Measurements from ENCODE around the gene RCSD1.
A peak's percentile ranks its signal among the peaks of the same experiment; 100 is the strongest.

The RCSD1 gene

GRCh38 chr1:167648978-167649744, 19.1 kb downstream of the RCSD1 start:
- Histone ChIP-seq H4K20me1 (ENCODE audit: control insufficient read depth, insufficient read depth, low read depth, low read length) (peaks cover 41% of the 10 kb centered on the region), H3K4me2 (ENCODE audit: low read length) (peak overlapping the region; percentile 69), H3K27me3 (ENCODE audit: control insufficient read depth, low read length) (no peaks in the 10 kb centered on the region), H3F3A (ENCODE audit: control insufficient read depth, insufficient read depth) (peaks cover 13% of the 10 kb centered on the region; the same call in 1 of the 2 replicates), H3K36me3 (ENCODE audit: control insufficient read depth, low read length) (peaks cover 73% of the 10 kb centered on the region), H3K79me2 (ENCODE audit: control insufficient read depth, low read length) (peaks cover 99% of the 10 kb centered on the region), H3K4me1 (ENCODE audit: control insufficient read depth, low read length) (peaks cover 88% of the 10 kb centered on the region), H3K9me3 (ENCODE audit: control insufficient read depth, insufficient read depth, low read length) (no peaks in the 10 kb centered on the region), H3K4me3 (ENCODE audit: low read length) (peak overlapping the region; percentile 17), H3K9me2 (replicated peaks; ENCODE audit: control insufficient read depth, low read length) (no peaks in the 10 kb centered on the region), H3K27ac (ENCODE audit: low read depth, low read length) (peak overlapping the region; percentile 60)
- TF ChIP-seq CTCF (IDR thresholded peaks at IDR 0.05; ENCODE audit: low read depth, low read length, poor library complexity, severe bottlenecking) (no peak), EZH2phosphoT487 (IDR thresholded peaks at IDR 0.05; ENCODE audit: borderline replicate concordance, low read length) (no peak)

GRCh38 chr1:167650269-167651160, 20.5 kb downstream of the RCSD1 start:
- no peak for TF ChIP-seq EZH2phosphoT487 (IDR thresholded peaks at IDR 0.05; ENCODE audit: borderline replicate concordance, low read length)
- TF ChIP-seq CTCF (IDR thresholded peaks at IDR 0.05; ENCODE audit: low read depth, low read length, poor library complexity, severe bottlenecking) = no peak
- peak overlapping the region; percentile 60 for H3K27ac ChIP-seq (ENCODE audit: low read depth, low read length)
- peak overlapping the region; percentile 17 for H3K4me3 ChIP-seq (ENCODE audit: low read length)
- no peaks in the 10 kb centered on the region for H3K9me3 ChIP-seq (ENCODE audit: control insufficient read depth, insufficient read depth, low read length)
- H3K79me2 ChIP-seq (ENCODE audit: control insufficient read depth, low read length) = peaks cover 99% of the 10 kb centered on the region
- peaks cover 74% of the 10 kb centered on the region for H3K36me3 ChIP-seq (ENCODE audit: control insufficient read depth, low read length)
- no peaks in the 10 kb centered on the region for H3K27me3 ChIP-seq (ENCODE audit: control insufficient read depth, low read length)
- H3K9me2 ChIP-seq (replicated peaks; ENCODE audit: control insufficient read depth, low read length) = no peaks in the 10 kb centered on the region
- H3F3A ChIP-seq (ENCODE audit: control insufficient read depth, insufficient read depth) = peaks cover 10% of the 10 kb centered on the region; the same call in 1 of the 2 replicates
- H3K4me2 ChIP-seq (ENCODE audit: low read length) = peak overlapping the region; percentile 69
- H3K4me1 ChIP-seq (ENCODE audit: control insufficient read depth, low read length) = peaks cover 90% of the 10 kb centered on the region
- H4K20me1 ChIP-seq (ENCODE audit: control insufficient read depth, insufficient read depth, low read depth, low read length) = peaks cover 39% of the 10 kb centered on the region

GRCh38 chr1:167651161-167651693, 21.2 kb downstream of the RCSD1 start:
- no peak for TF ChIP-seq EZH2phosphoT487 (IDR thresholded peaks at IDR 0.05; ENCODE audit: borderline replicate concordance, low read length)
- no peak for TF ChIP-seq CTCF (IDR thresholded peaks at IDR 0.05; ENCODE audit: low read depth, low read length, poor library complexity, severe bottlenecking)
- H3K4me2 ChIP-seq (ENCODE audit: low read length) = peak overlapping the region; percentile 69
- no peaks in the 10 kb centered on the region for H3K9me2 ChIP-seq (replicated peaks; ENCODE audit: control insufficient read depth, low read length)
- H3K27me3 ChIP-seq (ENCODE audit: control insufficient read depth, low read length) = no peaks in the 10 kb centered on the region
- peaks cover 72% of the 10 kb centered on the region for H3K36me3 ChIP-seq (ENCODE audit: control insufficient read depth, low read length)
- peaks cover 98% of the 10 kb centered on the region for H3K79me2 ChIP-seq (ENCODE audit: control insufficient read depth, low read length)
- peak overlapping the region; percentile 60 for H3K27ac ChIP-seq (ENCODE audit: low read depth, low read length)
- peaks cover 83% of the 10 kb centered on the region for H3K4me1 ChIP-seq (ENCODE audit: control insufficient read depth, low read length)
- peaks cover 35% of the 10 kb centered on the region; the same call in 1 of the 2 replicates for H4K20me1 ChIP-seq (ENCODE audit: control insufficient read depth, insufficient read depth, low read depth, low read length)
- H3K9me3 ChIP-seq (ENCODE audit: control insufficient read depth, insufficient read depth, low read length) = no peaks in the 10 kb centered on the region
- H3K4me3 ChIP-seq (ENCODE audit: low read length) = peak overlapping the region; percentile 17
- H3F3A ChIP-seq (ENCODE audit: control insufficient read depth, insufficient read depth) = peaks cover 10% of the 10 kb centered on the region; the same call in 1 of the 2 replicates

All from DOHH2 (cell line).